ENCODE data around the gene HOXD12.

- no peak for TF ChIP-seq CTCF (IDR thresholded peaks at IDR 0.05; ENCODE audit: low read depth, low read length, poor library complexity, severe bottlenecking)
- TF ChIP-seq EZH2phosphoT487 (IDR thresholded peaks at IDR 0.05; ENCODE audit: borderline replicate concordance, low read length): no peak
Observed at GRCh38 chr2:176071330-176072291, 28.0 kb upstream of the HOXD12 start.

All from DOHH2 (cell line).